ENCODE results near the gene TICAM1.
"Not testable (repeated sequence)": the region's sequence is repeated elsewhere in the genome, so short reads cannot be mapped to it uniquely, and the experiment has no call there.

Gene TICAM1

GRCh38 chr19:4800591-4801081, 30.9 kb downstream of the TICAM1 start:
- no peak for TF ChIP-seq CTCF (IDR thresholded peaks at IDR 0.05; ENCODE audit: borderline replicate concordance, insufficient read depth, low read depth, low read length)
- H3K4me3 ChIP-seq (ENCODE audit: low read depth, low read length): no peak overlapping the region

GRCh38 chr19:4795400-4795799, 36.1 kb downstream of the TICAM1 start:
- TF ChIP-seq CTCF (IDR thresholded peaks at IDR 0.05; ENCODE audit: borderline replicate concordance, insufficient read depth, low read depth, low read length): no peak
- H3K4me3 ChIP-seq (ENCODE audit: low read depth, low read length): no peak overlapping the region

GRCh38 chr19:4794971-4795370, 36.5 kb downstream of the TICAM1 start:
- H3K4me3 ChIP-seq (ENCODE audit: low read depth, low read length): no peak overlapping the region
- no peak for TF ChIP-seq CTCF (IDR thresholded peaks at IDR 0.05; ENCODE audit: borderline replicate concordance, insufficient read depth, low read depth, low read length)

- H3K4me3 ChIP-seq (ENCODE audit: low read depth, low read length): not testable (repeated sequence)
These were observed 38.2 kb downstream of the TICAM1 start for GRCh38 chr19:4793278-4793677.

GRCh38 chr19:4792866-4793195, 38.7 kb downstream of the TICAM1 start:
- peak overlapping the region; percentile 92 for H3K4me3 ChIP-seq (ENCODE audit: low read depth, low read length)

GRCh38 chr19:4792019-4792865, 39.3 kb downstream of the TICAM1 start:
- H3K4me3 ChIP-seq (ENCODE audit: low read depth, low read length): peak overlapping the region; percentile 92

GRCh38 chr19:4791183-4792018, 40.1 kb downstream of the TICAM1 start, which contains the start of gene FEM1A:
Gene FEM1A, plus strand, starts transcription at chr19:4791734. Its CDS starts 121 bp downstream, at chr19:4791855.
- TF ChIP-seq CTCF (IDR thresholded peaks at IDR 0.05; ENCODE audit: borderline replicate concordance, insufficient read depth, low read depth, low read length): peak; percentile 97
- peak within 1 kb of the TSS; percentile 92 for H3K4me3 ChIP-seq (ENCODE audit: low read depth, low read length)

GRCh38 chr19:4786412-4787016, 45.0 kb downstream of the TICAM1 start:
- not testable (repeated sequence) for H3K4me3 ChIP-seq (ENCODE audit: low read depth, low read length)

GRCh38 chr19:4781801-4782200, 49.7 kb downstream of the TICAM1 start:
- H3K4me3 ChIP-seq (ENCODE audit: low read depth, low read length): no peak overlapping the region

More at GRCh38 chr19:4781801-4782200, 49.7 kb downstream of the TICAM1 start:
- no peak for TF ChIP-seq CTCF (IDR thresholded peaks at IDR 0.05; ENCODE audit: borderline replicate concordance, insufficient read depth, low read depth, low read length)
